Measurements from ENCODE around the gene RIPPLY3.
A peak's percentile ranks its signal among the peaks of the same experiment; 100 is the strongest.
"Not testable (repeated sequence)": the region's sequence is repeated elsewhere in the genome, so short reads cannot be mapped to it uniquely, and the experiment has no call there.

RIPPLY3 gene

GRCh38 chr21:36981977-36982700, 24.4 kb upstream of the RIPPLY3 start:
- no peak for DNase-seq (ENCODE audit: low spot score)
- TF ChIP-seq, protein P1, sequence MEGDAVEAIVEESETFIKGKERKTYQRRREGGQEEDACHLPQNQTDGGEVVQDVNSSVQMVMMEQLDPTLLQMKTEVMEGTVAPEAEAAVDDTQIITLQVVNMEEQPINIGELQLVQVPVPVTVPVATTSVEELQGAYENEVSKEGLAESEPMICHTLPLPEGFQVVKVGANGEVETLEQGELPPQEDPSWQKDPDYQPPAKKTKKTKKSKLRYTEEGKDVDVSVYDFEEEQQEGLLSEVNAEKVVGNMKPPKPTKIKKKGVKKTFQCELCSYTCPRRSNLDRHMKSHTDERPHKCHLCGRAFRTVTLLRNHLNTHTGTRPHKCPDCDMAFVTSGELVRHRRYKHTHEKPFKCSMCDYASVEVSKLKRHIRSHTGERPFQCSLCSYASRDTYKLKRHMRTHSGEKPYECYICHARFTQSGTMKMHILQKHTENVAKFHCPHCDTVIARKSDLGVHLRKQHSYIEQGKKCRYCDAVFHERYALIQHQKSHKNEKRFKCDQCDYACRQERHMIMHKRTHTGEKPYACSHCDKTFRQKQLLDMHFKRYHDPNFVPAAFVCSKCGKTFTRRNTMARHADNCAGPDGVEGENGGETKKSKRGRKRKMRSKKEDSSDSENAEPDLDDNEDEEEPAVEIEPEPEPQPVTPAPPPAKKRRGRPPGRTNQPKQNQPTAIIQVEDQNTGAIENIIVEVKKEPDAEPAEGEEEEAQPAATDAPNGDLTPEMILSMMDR (IDR thresholded peaks at IDR 0.05; ENCODE audit: borderline replicate concordance, control extremely low read depth, extremely low read depth, insufficient read depth, missing control alignments): no peak
- in situ Hi-C loops (cut with MboI; ENCODE audit: low sequenced_read_pairs, unreplicated experiment): no loop called here

GRCh38 chr21:36985751-36986594, 20.5 kb upstream of the RIPPLY3 start:
- TF ChIP-seq, protein P1 (IDR thresholded peaks at IDR 0.05; ENCODE audit: borderline replicate concordance, control extremely low read depth, extremely low read depth, insufficient read depth, missing control alignments): no peak
- in situ Hi-C loops (cut with MboI; ENCODE audit: low sequenced_read_pairs, unreplicated experiment): no loop called here

DNA sequence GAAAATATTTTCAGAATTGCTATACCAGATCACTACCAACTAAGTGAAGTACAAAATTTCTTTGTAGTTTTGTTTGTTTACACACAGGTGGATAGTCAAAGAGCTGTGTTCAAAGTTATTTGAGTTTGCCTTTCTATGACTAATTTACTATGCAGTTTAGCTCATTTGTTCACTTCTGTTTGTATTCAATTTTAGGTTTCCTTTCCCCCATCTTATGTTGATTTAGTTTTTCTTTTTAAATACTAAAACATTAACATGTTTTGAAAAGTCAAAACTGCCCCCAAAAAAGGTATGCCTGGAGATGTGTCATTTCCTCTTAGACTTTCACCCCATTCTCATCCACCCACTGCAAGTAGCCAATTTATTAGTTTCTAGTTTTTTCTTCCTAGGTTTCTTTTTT, 18.7 kb upstream of the RIPPLY3 start:
- TF ChIP-seq, protein P1 (IDR thresholded peaks at IDR 0.05; ENCODE audit: borderline replicate concordance, control extremely low read depth, extremely low read depth, insufficient read depth, missing control alignments): no peak
- in situ Hi-C loops (cut with MboI; ENCODE audit: low sequenced_read_pairs, unreplicated experiment): no loop called here
- DNase-seq (ENCODE audit: low spot score): no peak

More at GRCh38 chr21:36985751-36986594, 20.5 kb upstream of the RIPPLY3 start:
- DNase-seq (ENCODE audit: low spot score): no peak

- TF ChIP-seq, protein P1 (IDR thresholded peaks at IDR 0.05; ENCODE audit: borderline replicate concordance, control extremely low read depth, extremely low read depth, insufficient read depth, missing control alignments): no peak
- DNase-seq (ENCODE audit: low spot score): no peak
- in situ Hi-C loops (cut with MboI; ENCODE audit: low sequenced_read_pairs, unreplicated experiment): no loop called here
Measured at GRCh38 chr21:36988536-36988935, 18.0 kb upstream of the RIPPLY3 start.

DNA sequence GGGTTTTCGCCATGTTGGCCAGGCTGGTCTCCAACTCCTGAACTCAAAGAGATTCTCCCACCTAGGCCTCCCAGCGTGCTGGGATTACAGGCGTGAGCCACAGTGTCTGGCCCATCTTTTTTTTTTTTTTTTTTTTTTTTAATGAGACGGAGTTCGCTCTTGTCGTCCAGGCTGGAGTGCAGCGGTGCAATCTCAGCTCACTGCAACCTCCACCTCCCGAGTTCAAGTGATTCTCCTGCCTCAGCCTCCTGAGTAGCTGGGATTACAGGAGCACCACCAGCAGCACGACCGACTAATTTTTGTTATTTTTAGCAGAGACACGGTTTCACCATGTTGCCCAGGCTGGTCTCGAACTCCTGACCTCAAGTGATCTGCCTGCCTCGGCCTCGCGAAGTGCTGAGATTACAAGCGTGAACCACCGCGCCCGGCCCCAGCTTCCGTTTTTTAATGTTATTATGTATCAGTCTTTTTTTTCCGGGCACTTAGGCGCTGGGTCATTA, 17.3 kb upstream of the RIPPLY3 start:
- DNase-seq (ENCODE audit: low spot score): not testable (repeated sequence)

DNA sequence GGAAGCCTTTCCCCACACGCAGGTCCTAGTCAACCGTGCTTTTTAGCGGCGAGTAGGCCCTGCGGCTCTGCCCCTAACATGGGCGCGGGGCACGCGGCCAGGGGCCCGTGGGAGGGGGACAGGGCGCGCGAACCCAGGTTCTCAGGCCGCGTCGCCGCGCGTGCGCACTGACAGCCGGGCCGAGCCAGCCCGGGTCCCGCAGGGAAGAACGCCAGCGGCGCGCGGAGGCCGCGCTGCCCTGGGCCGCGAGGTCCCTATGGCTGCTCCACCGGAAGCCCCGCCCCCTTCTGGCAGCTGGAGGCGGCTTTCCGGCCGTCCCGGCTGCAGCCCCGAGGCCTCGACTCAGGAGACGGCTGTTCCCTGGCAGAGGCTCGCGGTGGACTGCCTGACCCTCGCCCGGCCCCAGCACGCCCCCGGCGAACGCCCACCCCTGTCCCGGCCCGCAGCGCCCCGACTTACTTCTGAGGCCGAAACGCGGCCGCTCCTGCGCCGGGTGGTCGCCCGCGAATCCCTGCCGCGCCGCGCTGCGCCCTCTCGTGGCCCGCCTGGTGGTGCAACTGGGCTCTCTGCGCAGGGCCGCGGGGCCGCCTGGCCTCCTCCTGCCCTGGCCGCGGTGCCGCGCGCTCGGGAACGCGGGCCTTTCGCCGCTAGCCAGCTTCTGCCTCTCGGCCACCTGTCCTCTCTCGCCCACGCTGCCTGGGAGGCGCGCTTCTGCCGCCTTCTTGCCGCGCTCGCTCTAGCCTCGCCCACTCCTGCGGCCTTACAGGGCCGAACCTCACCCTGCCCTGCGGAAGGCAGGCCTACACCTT, 16.6 kb upstream of the RIPPLY3 start:
- DNase-seq (ENCODE audit: low spot score): peak; percentile 97
- in situ Hi-C loops (cut with MboI; ENCODE audit: low sequenced_read_pairs, unreplicated experiment): no loop called here
- TF ChIP-seq, protein P1 (IDR thresholded peaks at IDR 0.05; ENCODE audit: borderline replicate concordance, control extremely low read depth, extremely low read depth, insufficient read depth, missing control alignments): peak; percentile 94

More for the DNA sequence above, 17.3 kb upstream of the RIPPLY3 start:
- in situ Hi-C loops (cut with MboI; ENCODE audit: low sequenced_read_pairs, unreplicated experiment): not testable (repeated sequence)

Data from GM13976 (cell line).